ENCODE results near the gene MAP3K13.

MAP3K13 gene

GRCh38 chr3:185362850-185363661 lies at the start of gene MAP3K13:
TSS of gene MAP3K13 (plus strand) at chr3:185363136. CDS start at chr3:185428582, 65,446 bp downstream.
- DNase-seq, result no peak

GRCh38 chr3:185313693-185314246 lies 49.2 kb upstream of the MAP3K13 start:
- no peak for DNase-seq

- no peak for DNase-seq
Observed at GRCh38 chr3:185316740-185317412, 46.1 kb upstream of the MAP3K13 start.

- no peak for DNase-seq
Observed at GRCh38 chr3:185317674-185318073, 45.3 kb upstream of the MAP3K13 start.

GRCh38 chr3:185318141-185318540 lies 44.8 kb upstream of the MAP3K13 start:
- DNase-seq, result no peak

- DNase-seq, result no peak
Observed at GRCh38 chr3:185319801-185320200, 43.1 kb upstream of the MAP3K13 start.

GRCh38 chr3:185320949-185321348 lies 42.0 kb upstream of the MAP3K13 start:
- DNase-seq, result no peak

- no peak for DNase-seq
Observed at GRCh38 chr3:185322101-185322719, 40.7 kb upstream of the MAP3K13 start.

- no peak for DNase-seq
Observed at GRCh38 chr3:185325946-185326791, 36.8 kb upstream of the MAP3K13 start.

GRCh38 chr3:185327062-185327461 lies 35.9 kb upstream of the MAP3K13 start:
- DNase-seq, result no peak

- DNase-seq, result no peak
Observed at GRCh38 chr3:185328324-185329004, 34.5 kb upstream of the MAP3K13 start.

GRCh38 chr3:185330238-185330637 lies 32.7 kb upstream of the MAP3K13 start:
- no peak for DNase-seq

- DNase-seq, result no peak
Observed at GRCh38 chr3:185330644-185331043, 32.3 kb upstream of the MAP3K13 start.

GRCh38 chr3:185332026-185332735 lies 30.8 kb upstream of the MAP3K13 start:
- no peak for DNase-seq

- no peak for DNase-seq
Observed at GRCh38 chr3:185335799-185336198, 27.1 kb upstream of the MAP3K13 start.

GRCh38 chr3:185337231-185337816 lies 25.6 kb upstream of the MAP3K13 start:
- no peak for DNase-seq

- no peak for DNase-seq
Observed at GRCh38 chr3:185339945-185340344, 23.0 kb upstream of the MAP3K13 start.

- DNase-seq, result no peak
Observed at GRCh38 chr3:185340751-185341150, 22.2 kb upstream of the MAP3K13 start.

- no peak for DNase-seq
Observed at GRCh38 chr3:185341616-185342458, 21.1 kb upstream of the MAP3K13 start.

Data from activated gamma-delta T cell treated with Interleukin-2 at 50 U/mL for 16 hours (primary cell).